GM19025 (cell line): Measurements from ENCODE around the gene TMPRSS7.
A peak's percentile ranks its signal among the peaks of the same experiment; 100 is the strongest.

Experiments used
- ATAC-seq: cut with Tn5 transposase; IDR thresholded peaks from one replicate; pipeline ENCODE4 v1.9.1; 2021; ENCODE audit warnings: mild to moderate bottlenecking, low read depth, moderate library complexity; ENCODE audit not compliant: unreplicated experiment

Gene TMPRSS7

GRCh38 chr3:112124907-112125607 lies 90.5 kb downstream of the TMPRSS7 start:
- no peak for ATAC-seq

- no peak for ATAC-seq
These were observed 92.0 kb downstream of the TMPRSS7 start for GRCh38 chr3:112126511-112126911.

- ATAC-seq = no peak
These were observed 93.3 kb downstream of the TMPRSS7 start for GRCh38 chr3:112127522-112128494.

GRCh38 chr3:112128843-112129727 lies 94.5 kb downstream of the TMPRSS7 start:
- ATAC-seq = peak; percentile 25

- no peak for ATAC-seq
These were observed 95.5 kb downstream of the TMPRSS7 start for GRCh38 chr3:112129925-112130637.

- no peak for ATAC-seq
These were observed 96.1 kb downstream of the TMPRSS7 start for GRCh38 chr3:112130638-112130993.
